ENCODE results near the gene PRKG1. TPM values are rescaled to one million over a fixed set of nuclear protein-coding genes. Genes with fewer than 3 reads are reported as not detected.
A peak's percentile ranks its signal among the peaks of the same experiment; 100 is the strongest.

The PRKG1 gene
- total and polyA plus RNA-seq, 2 donors (not counting 1 experiment from before 2014, with no cell fraction given) = 45.8 to 71.8 TPM

- no peak overlapping the region for H2AFZ ChIP-seq (ENCODE audit: low read length)
- H3K4me3 ChIP-seq (replicated peaks in 1 of 4; ENCODE audit: control extremely low read depth in 1 of 4, insufficient read depth in 1 of 4, low read depth in 3 of 4, low read length in 4 of 4) = no peak overlapping the region
- H3K79me2 ChIP-seq (ENCODE audit: control insufficient read depth, insufficient read depth, low read length) = no peaks in the 10 kb centered on the region
- H3K9me3 ChIP-seq (ENCODE audit: control insufficient read depth, insufficient read depth, low read depth, low read length) = no peaks in the 10 kb centered on the region
- no peaks in the 10 kb centered on the region for H4K20me1 ChIP-seq (ENCODE audit: control insufficient read depth, extremely low read depth, insufficient read depth, low read length)
- peaks cover 2% of the 10 kb centered on the region for H3K4me1 ChIP-seq (ENCODE audit: control insufficient read depth, extremely low read depth, insufficient read depth, low read length)
- H3K36me3 ChIP-seq (ENCODE audit: control insufficient read depth, insufficient read depth, low read length) = no peaks in the 10 kb centered on the region
- no peak overlapping the region for H3K4me2 ChIP-seq (ENCODE audit: extremely low read depth, insufficient read depth, low read length)
- no peak overlapping the region for H3K9ac ChIP-seq (ENCODE audit: insufficient read depth, low read length)
- TF ChIP-seq EZH2 (IDR thresholded peaks at IDR 0.05; ENCODE audit: low read length, missing control alignments) (no peak), CTCF (conservative IDR thresholded peaks at IDR 0.05 in 1 of 2, IDR thresholded peaks at IDR 0.05 in 1 of 2; ENCODE audit: low read depth in 1 of 2, low read length in 2 of 2) (no peak)
- DNase-seq (ENCODE audit: low read depth in 2 of 2) = peak in 1 of 2 donors; percentile 26
- H3K27ac ChIP-seq (ENCODE audit: insufficient read depth, low read length) = no peak overlapping the region
- H3K27me3 ChIP-seq (ENCODE audit: control insufficient read depth, insufficient read depth, low read length) = no peaks in the 10 kb centered on the region
These were observed 1184.6 kb downstream of the PRKG1 start for GRCh38 chr10:52258799-52259425.

- peaks cover 2% of the 10 kb centered on the region for H3K4me1 ChIP-seq (ENCODE audit: control insufficient read depth, extremely low read depth, insufficient read depth, low read length)
- no peaks in the 10 kb centered on the region for H4K20me1 ChIP-seq (ENCODE audit: control insufficient read depth, extremely low read depth, insufficient read depth, low read length)
- H3K9ac ChIP-seq (ENCODE audit: insufficient read depth, low read length) = no peak overlapping the region
- no peaks in the 10 kb centered on the region for H3K27me3 ChIP-seq (ENCODE audit: control insufficient read depth, insufficient read depth, low read length)
- no peak overlapping the region for H3K4me2 ChIP-seq (ENCODE audit: extremely low read depth, insufficient read depth, low read length)
- H3K36me3 ChIP-seq (ENCODE audit: control insufficient read depth, insufficient read depth, low read length) = no peaks in the 10 kb centered on the region
- H3K4me3 ChIP-seq (replicated peaks in 1 of 4; ENCODE audit: control extremely low read depth in 1 of 4, insufficient read depth in 1 of 4, low read depth in 3 of 4, low read length in 4 of 4) = no peak overlapping the region
- H2AFZ ChIP-seq (ENCODE audit: low read length) = no peak overlapping the region
- TF ChIP-seq CTCF (conservative IDR thresholded peaks at IDR 0.05 in 1 of 2, IDR thresholded peaks at IDR 0.05 in 1 of 2; ENCODE audit: low read depth in 1 of 2, low read length in 2 of 2) = no peak
- TF ChIP-seq EZH2 (IDR thresholded peaks at IDR 0.05; ENCODE audit: low read length, missing control alignments) = no peak
- DNase-seq (ENCODE audit: low read depth in 2 of 2) = no peak
- H3K27ac ChIP-seq (ENCODE audit: insufficient read depth, low read length) = no peak overlapping the region
- no peaks in the 10 kb centered on the region for H3K9me3 ChIP-seq (ENCODE audit: control insufficient read depth, insufficient read depth, low read depth, low read length)
- H3K79me2 ChIP-seq (ENCODE audit: control insufficient read depth, insufficient read depth, low read length) = no peaks in the 10 kb centered on the region
These were observed 1185.1 kb downstream of the PRKG1 start for GRCh38 chr10:52259426-52259812.

GRCh38 chr10:52261362-52261761 lies 1187.1 kb downstream of the PRKG1 start:
- Histone ChIP-seq H3K9ac (ENCODE audit: insufficient read depth, low read length) (no peak overlapping the region), H4K20me1 (ENCODE audit: control insufficient read depth, extremely low read depth, insufficient read depth, low read length) (no peaks in the 10 kb centered on the region), H3K27me3 (ENCODE audit: control insufficient read depth, insufficient read depth, low read length) (no peaks in the 10 kb centered on the region), H3K27ac (ENCODE audit: insufficient read depth, low read length) (no peak overlapping the region), H3K4me3 (replicated peaks in 1 of 4; ENCODE audit: control extremely low read depth in 1 of 4, insufficient read depth in 1 of 4, low read depth in 3 of 4, low read length in 4 of 4) (no peak overlapping the region), H3K9me3 (ENCODE audit: control insufficient read depth, insufficient read depth, low read depth, low read length) (no peaks in the 10 kb centered on the region), H3K4me2 (ENCODE audit: extremely low read depth, insufficient read depth, low read length) (no peak overlapping the region), H3K4me1 (ENCODE audit: control insufficient read depth, extremely low read depth, insufficient read depth, low read length) (peaks cover 2% of the 10 kb centered on the region), H2AFZ (ENCODE audit: low read length) (no peak overlapping the region), H3K79me2 (ENCODE audit: control insufficient read depth, insufficient read depth, low read length) (no peaks in the 10 kb centered on the region), H3K36me3 (ENCODE audit: control insufficient read depth, insufficient read depth, low read length) (no peaks in the 10 kb centered on the region)
- no peak for DNase-seq (ENCODE audit: low read depth in 2 of 2)
- TF ChIP-seq CTCF (conservative IDR thresholded peaks at IDR 0.05 in 1 of 2, IDR thresholded peaks at IDR 0.05 in 1 of 2; ENCODE audit: low read depth in 1 of 2, low read length in 2 of 2) (no peak), EZH2 (IDR thresholded peaks at IDR 0.05; ENCODE audit: low read length, missing control alignments) (no peak)
